Left ventricle myocardium inferior (tissue), 1 donor: ENCODE measurements around the gene STARD7. TPM values are rescaled to one million over a fixed set of nuclear protein-coding genes. Genes with fewer than 3 reads are reported as not detected.

ENCODE experiments used
- DNase-seq: peaks from one replicate; pipeline ENCODE4 v3.0.0-alpha.2; 2020
- H3K27ac ChIP-seq: fragments of 200-600 bp; replicated peaks from 2 replicates; pipeline ENCODE4 v1.8.0; 2021
- H3K27me3 ChIP-seq: fragments of 200-600 bp; 2 replicates; pipeline ENCODE4 v1.8.0; 2021; ENCODE audit warnings: low read depth
- H3K36me3 ChIP-seq: fragments of 200-600 bp; 2 replicates; pipeline ENCODE4 v1.8.0; 2021
- H3K4me1 ChIP-seq: fragments of 200-600 bp; 2 replicates; pipeline ENCODE4 v1.8.0; 2021
- H3K4me3 ChIP-seq: fragments of 200-600 bp; 2 replicates; pipeline ENCODE4 v1.8.0; 2021; ENCODE audit warnings: mild to moderate bottlenecking, moderate library complexity
- H3K9me3 ChIP-seq: fragments of 200-600 bp; replicated peaks from 2 replicates; pipeline ENCODE4 v1.8.0; 2021
- intact Hi-C: fragments of 100-400 bp; cut with micrococcal nuclease; formaldehyde crosslinking; loops from one replicate; pipeline ENCODE4 v1.11.0; 2022
- total RNA-seq: library from RNA; stranded (reverse); fragmentation: NEBNext Ultra II Directional; extraction: Animal tissue kit (Norgen Biotek cat#: 25700); gene quantifications from one replicate; pipeline ENCODE4 v1.2.1, GENCODE V29; 2021
- TF ChIP-seq, protein P1 (sequence below): fragments of 200-600 bp; IDR thresholded peaks from 2 replicates; pipeline ENCODE4 v1.8.0; 2021; ENCODE audit warnings: antibody characterized with exemption, mild to moderate bottlenecking, borderline replicate concordance
- donor health status: DM: no; HTN: yes; CAD: no; lungs with severe emphysema.

STARD7 gene
- total RNA-seq, 1 donor from 2014 or later, result 174 TPM

GRCh38 chr2:96140941-96141623 lies 67.5 kb downstream of the STARD7 start:
- intact Hi-C loops, result no loop called here
- no peak for DNase-seq
- Histone ChIP-seq H3K27me3 (peaks cover 39% of the 10 kb centered on the region), H3K4me3 (no peak overlapping the region), H3K36me3 (no peaks in the 10 kb centered on the region), H3K9me3 (no peaks in the 10 kb centered on the region), H3K4me1 (peaks cover 20% of the 10 kb centered on the region), H3K27ac (no peak overlapping the region)
- TF ChIP-seq, protein P1, sequence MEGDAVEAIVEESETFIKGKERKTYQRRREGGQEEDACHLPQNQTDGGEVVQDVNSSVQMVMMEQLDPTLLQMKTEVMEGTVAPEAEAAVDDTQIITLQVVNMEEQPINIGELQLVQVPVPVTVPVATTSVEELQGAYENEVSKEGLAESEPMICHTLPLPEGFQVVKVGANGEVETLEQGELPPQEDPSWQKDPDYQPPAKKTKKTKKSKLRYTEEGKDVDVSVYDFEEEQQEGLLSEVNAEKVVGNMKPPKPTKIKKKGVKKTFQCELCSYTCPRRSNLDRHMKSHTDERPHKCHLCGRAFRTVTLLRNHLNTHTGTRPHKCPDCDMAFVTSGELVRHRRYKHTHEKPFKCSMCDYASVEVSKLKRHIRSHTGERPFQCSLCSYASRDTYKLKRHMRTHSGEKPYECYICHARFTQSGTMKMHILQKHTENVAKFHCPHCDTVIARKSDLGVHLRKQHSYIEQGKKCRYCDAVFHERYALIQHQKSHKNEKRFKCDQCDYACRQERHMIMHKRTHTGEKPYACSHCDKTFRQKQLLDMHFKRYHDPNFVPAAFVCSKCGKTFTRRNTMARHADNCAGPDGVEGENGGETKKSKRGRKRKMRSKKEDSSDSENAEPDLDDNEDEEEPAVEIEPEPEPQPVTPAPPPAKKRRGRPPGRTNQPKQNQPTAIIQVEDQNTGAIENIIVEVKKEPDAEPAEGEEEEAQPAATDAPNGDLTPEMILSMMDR, result no peak

- DNase-seq, result no peak
- TF ChIP-seq, protein P1, result no peak
- H3K27ac ChIP-seq, result no peak overlapping the region
- H3K36me3 ChIP-seq, result no peaks in the 10 kb centered on the region
- intact Hi-C loops, result no loop called here
- peaks cover 3% of the 10 kb centered on the region for H3K4me1 ChIP-seq
- H3K9me3 ChIP-seq, result no peaks in the 10 kb centered on the region
- no peak overlapping the region for H3K4me3 ChIP-seq
- peaks cover 49% of the 10 kb centered on the region for H3K27me3 ChIP-seq
Observed at GRCh38 chr2:96139181-96139758, 69.4 kb downstream of the STARD7 start.

DNA sequence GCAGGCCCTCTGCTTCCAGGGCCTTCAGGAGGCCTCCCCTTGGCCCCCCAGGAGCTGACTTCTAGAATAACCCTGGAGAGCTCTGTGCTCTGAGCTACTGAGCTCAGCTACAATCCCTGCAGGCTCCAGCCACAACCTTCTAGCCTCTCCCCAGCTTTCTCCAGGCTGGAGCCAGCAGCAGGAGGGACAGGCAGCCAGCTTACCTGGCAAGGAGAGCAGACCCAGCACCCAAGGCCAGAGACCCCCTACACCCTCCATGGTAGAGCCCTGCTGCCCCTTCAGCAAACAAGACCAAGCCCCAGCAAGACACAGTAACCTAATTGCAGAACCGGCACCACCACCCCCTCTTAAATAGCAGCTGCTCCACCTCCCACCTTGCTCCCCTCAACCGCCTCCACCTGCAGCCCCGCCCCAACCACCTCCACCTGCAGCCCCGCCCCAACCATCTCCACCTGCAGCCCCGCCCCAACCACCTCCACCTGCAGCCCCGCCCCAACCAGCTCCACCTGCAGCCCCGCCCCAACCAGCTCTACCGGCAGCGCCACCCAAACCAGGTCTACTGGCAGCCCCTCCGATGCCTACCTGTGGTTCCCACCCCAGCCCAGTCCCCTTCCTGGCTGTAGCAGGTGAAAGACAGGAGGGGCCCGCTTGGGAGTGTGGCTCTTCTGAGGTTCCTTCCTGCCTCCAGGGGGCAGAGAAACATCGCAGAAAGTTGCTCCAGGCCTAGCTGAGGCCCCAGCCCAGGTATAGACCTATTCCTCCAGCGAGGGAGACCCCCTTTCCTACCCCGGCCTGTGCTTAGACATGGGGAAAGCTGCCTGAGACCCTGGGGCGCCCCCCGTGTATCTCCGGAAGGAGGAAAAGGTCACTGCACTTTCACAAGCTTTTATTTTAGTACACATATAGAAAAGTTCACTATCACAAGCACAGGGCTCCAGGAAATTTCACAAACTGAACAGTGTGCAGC lies 70.2 kb downstream of the STARD7 start, which contains the start of gene ASTL:
Gene ASTL, minus strand, starts transcription at position 324 of the 967 bp plus-strand sequence. Its CDS starts 66 bp downstream, at position 258.
- Histone ChIP-seq H3K27ac (no peak within 1 kb of the TSS), H3K4me3 (no peak within 1 kb of the TSS), H3K36me3 (no peaks in the 10 kb centered on the region), H3K27me3 (peaks cover 49% of the 10 kb centered on the region), H3K9me3 (no peaks in the 10 kb centered on the region), H3K4me1 (no peaks in the 10 kb centered on the region)
- DNase-seq, result peak; percentile 5
- intact Hi-C loops, result no loop called here
- TF ChIP-seq, protein P1, result peak; percentile 65

DNA sequence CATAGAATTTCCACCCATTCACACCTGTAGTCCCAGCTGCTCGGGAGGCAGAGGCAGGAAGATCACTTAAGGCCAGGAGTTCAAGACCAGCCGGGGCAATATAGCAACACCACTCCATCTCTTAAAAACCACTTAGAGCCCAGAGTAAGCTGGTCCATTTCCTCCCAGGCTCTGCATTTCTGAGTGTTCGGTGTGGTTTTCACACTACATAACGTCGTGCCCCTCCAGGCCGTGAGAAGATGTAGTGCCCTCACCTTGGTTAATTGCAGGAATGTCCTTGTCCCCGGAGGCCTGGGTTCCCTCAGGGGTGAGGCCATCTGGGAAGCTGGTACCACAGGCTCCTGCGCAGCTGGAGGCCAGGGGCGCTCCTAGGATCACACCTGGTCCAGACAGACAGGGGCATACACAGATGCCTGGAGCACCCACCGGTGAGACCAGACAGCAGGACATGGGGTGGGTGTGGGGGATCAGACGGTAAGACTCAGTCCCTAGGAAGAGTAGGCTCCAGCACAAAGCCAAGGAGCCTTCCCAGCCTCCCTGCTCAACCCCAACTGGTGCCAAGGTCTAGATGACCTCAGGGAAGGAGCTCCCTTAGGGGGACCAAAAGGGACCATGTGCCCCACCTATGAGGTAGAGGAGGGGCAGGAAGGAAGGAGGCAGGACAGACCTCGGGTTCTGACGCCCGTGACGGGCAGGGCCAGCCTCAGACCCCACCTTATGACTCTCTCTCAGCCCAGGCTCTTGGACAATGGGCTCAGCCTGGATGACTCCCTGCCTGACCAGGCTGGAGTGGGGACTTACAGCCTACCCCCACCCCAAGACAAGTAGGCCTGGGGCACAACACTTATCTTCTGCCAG lies 71.1 kb downstream of the STARD7 start:
- no peak overlapping the region for H3K4me3 ChIP-seq
- TF ChIP-seq, protein P1, result no peak
- intact Hi-C loops, result no loop called here
- no peaks in the 10 kb centered on the region for H3K36me3 ChIP-seq
- H3K27ac ChIP-seq, result no peak overlapping the region
- peaks cover 40% of the 10 kb centered on the region for H3K27me3 ChIP-seq
- H3K4me1 ChIP-seq, result no peaks in the 10 kb centered on the region
- H3K9me3 ChIP-seq, result no peaks in the 10 kb centered on the region
- no peak for DNase-seq
